SK-N-MC (cell line): ENCODE measurements around the gene MTUS2.

ENCODE experiments used
- FOXP2 ChIP-seq: optimal IDR thresholded peaks from 2 replicates; pipeline ENCODE3; 2011; ENCODE audit warnings: mild to moderate bottlenecking, moderate library complexity; ENCODE audit not compliant: insufficient read depth; ENCODE audit errors: extremely low read length, control extremely low read depth
- POLR2AphosphoS5 ChIP-seq: IDR thresholded peaks from 2 replicates; pipeline ENCODE4 v1.6.1; 2012; ENCODE audit warnings: mild to moderate bottlenecking, low read depth, low read length, borderline replicate concordance

DNA sequence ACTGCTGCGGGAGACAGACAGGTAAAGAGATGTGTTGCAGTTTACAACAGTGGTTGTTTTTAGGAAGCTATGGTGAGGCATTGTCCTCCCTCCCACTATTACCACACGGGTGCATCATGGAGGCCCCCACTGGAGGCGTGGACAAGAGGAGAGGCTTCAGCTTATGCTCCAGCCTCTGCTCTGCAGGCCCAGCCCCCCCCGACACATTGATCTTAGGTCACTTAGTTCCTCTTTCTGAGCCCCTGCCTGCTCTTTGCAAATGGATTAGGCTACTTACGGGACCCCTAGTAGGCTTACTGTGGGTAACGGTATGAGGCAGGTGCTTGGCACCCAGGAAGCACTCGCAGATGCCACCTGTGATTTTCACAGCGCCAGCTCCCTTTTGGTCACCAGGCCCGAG lies 651.4 kb downstream of the MTUS2 start:
- TF ChIP-seq FOXP2 (no peak), POLR2AphosphoS5 (no peak)
